ENCODE measurements around the gene PPIC. TPM values are rescaled to one million over a fixed set of nuclear protein-coding genes. Genes with fewer than 3 reads are reported as not detected.
A peak's percentile ranks its signal among the peaks of the same experiment; 100 is the strongest.

The PPIC gene
- total RNA-seq, 2 experiments from 2014 or later: not detected

DNA sequence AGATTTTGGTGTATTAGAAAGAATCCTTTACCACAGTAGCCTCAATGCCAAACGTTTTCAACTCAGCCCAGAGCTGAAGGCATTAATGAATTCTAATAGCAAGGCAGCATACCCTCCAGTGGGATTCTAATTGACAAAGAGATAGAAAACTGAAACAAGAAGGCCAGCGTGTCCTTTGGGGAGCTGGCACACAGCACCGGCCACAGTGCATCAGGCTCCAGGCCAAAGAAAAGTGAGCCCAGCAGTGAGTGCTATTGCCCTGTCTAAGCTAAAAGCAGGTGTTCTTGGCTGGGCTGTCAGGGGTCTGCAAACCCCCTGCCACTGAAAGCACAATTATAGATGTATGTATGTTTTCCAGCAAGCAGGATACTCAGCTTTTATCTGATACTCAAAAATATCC, 40.4 kb downstream of the PPIC start:
- DNase-seq (no peak), ATAC-seq (ENCODE audit: poor library complexity) (no peak)
- CTCF ChIA-PET: no interaction called here
- H3K36me3 Mint-ChIP-seq (ENCODE audit: low read depth): no peaks in the 10 kb centered on the region
- intact Hi-C loops (cut with DNase I, micrococcal nuclease): loop anchor here in 1 of 2 experiments (10.0 kb wide), 1 partner anchor 291 kb away; no protein-coding TSS in a partner anchor
- H3K4me1 ChIP-seq (ENCODE audit: insufficient read depth, low read length): no peaks in the 10 kb centered on the region
- H3K4me3 Mint-ChIP-seq: no peak overlapping the region
- H3K27me3 ChIP-seq (ENCODE audit: control insufficient read depth in 1 of 2, insufficient read depth in 2 of 2, low read length in 2 of 2): no peaks in the 10 kb centered on the region
- H3K4me1 Mint-ChIP-seq (ENCODE audit: low read depth): no peaks in the 10 kb centered on the region
- POLR2A ChIA-PET: no interaction called here
- no peak overlapping the region for H3K27ac Mint-ChIP-seq
- no peak overlapping the region for H3K27ac ChIP-seq (ENCODE audit: low read depth in 1 of 2, low read length in 2 of 2)
- H3K9me3 Mint-ChIP-seq: no peaks in the 10 kb centered on the region
- H3K4me3 ChIP-seq (ENCODE audit: low read length): no peak overlapping the region
- no peaks in the 10 kb centered on the region for H3K9me3 ChIP-seq (ENCODE audit: control insufficient read depth in 1 of 2, insufficient read depth in 1 of 2, low read length in 2 of 2)
- no peaks in the 10 kb centered on the region for H3K27me3 Mint-ChIP-seq
- no peaks in the 10 kb centered on the region for H3K36me3 ChIP-seq (ENCODE audit: insufficient read depth, low read length)
- TF ChIP-seq, protein P1, sequence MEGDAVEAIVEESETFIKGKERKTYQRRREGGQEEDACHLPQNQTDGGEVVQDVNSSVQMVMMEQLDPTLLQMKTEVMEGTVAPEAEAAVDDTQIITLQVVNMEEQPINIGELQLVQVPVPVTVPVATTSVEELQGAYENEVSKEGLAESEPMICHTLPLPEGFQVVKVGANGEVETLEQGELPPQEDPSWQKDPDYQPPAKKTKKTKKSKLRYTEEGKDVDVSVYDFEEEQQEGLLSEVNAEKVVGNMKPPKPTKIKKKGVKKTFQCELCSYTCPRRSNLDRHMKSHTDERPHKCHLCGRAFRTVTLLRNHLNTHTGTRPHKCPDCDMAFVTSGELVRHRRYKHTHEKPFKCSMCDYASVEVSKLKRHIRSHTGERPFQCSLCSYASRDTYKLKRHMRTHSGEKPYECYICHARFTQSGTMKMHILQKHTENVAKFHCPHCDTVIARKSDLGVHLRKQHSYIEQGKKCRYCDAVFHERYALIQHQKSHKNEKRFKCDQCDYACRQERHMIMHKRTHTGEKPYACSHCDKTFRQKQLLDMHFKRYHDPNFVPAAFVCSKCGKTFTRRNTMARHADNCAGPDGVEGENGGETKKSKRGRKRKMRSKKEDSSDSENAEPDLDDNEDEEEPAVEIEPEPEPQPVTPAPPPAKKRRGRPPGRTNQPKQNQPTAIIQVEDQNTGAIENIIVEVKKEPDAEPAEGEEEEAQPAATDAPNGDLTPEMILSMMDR (IDR thresholded peaks at IDR 0.05): no peak

DNA sequence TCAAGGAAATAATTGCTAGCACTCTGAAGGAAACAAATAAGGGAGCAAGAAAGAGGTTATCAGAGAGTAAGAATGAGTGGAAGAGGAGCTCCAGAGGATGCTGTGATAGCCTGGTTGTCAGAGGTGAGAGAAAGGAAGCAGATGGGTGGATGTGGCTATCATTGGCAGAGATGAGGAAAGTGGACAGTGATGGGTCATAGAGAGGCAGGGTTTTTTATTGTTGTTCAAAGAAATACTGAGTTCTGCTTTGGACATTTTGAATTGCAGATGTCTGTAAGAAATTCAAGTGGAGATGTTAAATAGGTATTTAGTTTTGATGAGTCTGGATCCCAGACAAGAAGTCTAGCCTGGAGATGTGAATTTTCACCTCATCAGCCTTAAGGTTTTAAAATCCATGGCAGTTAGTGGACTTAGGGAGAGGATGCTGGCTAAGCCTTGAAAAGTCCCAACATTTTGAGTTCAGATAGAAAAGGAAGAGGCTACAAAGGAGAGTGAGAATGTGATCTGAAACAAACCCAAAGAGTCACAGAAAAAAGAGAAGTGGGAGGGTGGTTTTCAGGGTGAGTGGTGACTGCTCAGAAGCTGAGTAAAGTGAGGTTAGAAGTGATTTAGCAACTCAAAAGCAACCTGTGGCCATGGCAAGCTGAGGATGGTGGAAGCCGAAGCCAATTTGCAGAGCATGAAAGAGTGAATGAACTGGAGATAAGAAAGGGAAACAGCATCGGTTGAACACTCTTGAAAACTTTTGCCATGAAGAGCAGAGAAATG, 50.4 kb downstream of the PPIC start:
- ATAC-seq (ENCODE audit: poor library complexity) (no peak), DNase-seq (peak in 1 of 14 experiments; percentile 1)
- H3K9me3 ChIP-seq (ENCODE audit: control insufficient read depth in 1 of 2, insufficient read depth in 1 of 2, low read length in 2 of 2): no peaks in the 10 kb centered on the region
- ChIA-PET CTCF (no interaction called here), POLR2A (no interaction called here)
- no peaks in the 10 kb centered on the region for H3K9me3 Mint-ChIP-seq
- TF ChIP-seq, protein P1 (IDR thresholded peaks at IDR 0.05): no peak
- H3K4me1 Mint-ChIP-seq (ENCODE audit: low read depth): no peaks in the 10 kb centered on the region
- no peak overlapping the region for H3K4me3 Mint-ChIP-seq
- no peak overlapping the region for H3K27ac ChIP-seq (ENCODE audit: low read depth in 1 of 2, low read length in 2 of 2)
- H3K4me1 ChIP-seq (ENCODE audit: insufficient read depth, low read length): no peaks in the 10 kb centered on the region
- H3K27me3 Mint-ChIP-seq: no peaks in the 10 kb centered on the region
- H3K27me3 ChIP-seq (ENCODE audit: control insufficient read depth in 1 of 2, insufficient read depth in 2 of 2, low read length in 2 of 2): no peaks in the 10 kb centered on the region
- no peaks in the 10 kb centered on the region for H3K36me3 Mint-ChIP-seq (ENCODE audit: low read depth)
- H3K27ac Mint-ChIP-seq: no peak overlapping the region
- H3K36me3 ChIP-seq (ENCODE audit: insufficient read depth, low read length): no peaks in the 10 kb centered on the region
- no peak overlapping the region for H3K4me3 ChIP-seq (ENCODE audit: low read length)
- intact Hi-C loops (cut with DNase I, micrococcal nuclease): no loop called here

DNA sequence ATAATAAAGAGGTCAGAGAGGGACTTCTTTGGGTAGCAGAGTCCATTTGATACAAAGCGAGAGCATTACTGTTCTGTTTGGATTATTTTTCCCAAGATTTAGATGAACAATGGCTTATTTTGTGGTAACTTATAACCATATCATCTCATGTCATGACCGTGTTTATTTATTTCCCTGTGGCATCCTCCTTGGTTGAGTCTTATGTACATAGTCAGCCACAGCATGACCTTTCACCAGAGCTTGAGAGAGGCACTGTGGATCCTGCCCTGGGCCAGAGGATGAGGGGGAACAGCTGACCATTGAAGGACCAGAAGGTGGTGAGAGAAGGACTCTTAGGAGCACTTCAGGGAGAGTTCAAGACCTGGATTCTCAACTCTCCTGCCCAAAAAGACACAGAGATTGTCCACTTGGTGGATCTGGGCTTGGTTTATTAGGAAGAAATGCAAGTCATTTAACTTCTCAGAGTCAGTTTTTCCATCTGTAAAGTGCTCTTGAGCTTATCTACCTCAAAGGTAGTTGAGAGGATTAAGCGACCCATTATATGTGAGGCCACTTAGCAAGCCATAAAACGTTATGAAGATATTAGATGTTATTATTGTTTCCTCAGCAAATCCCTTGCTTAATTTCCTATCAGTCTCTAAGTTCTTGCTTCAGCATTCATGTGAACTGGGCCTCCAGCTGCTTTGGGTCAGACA, 51.4 kb downstream of the PPIC start:
- H3K36me3 ChIP-seq (ENCODE audit: insufficient read depth, low read length): no peaks in the 10 kb centered on the region
- Mint-ChIP-seq H3K9me3 (no peaks in the 10 kb centered on the region), H3K36me3 (ENCODE audit: low read depth) (no peaks in the 10 kb centered on the region), H3K4me3 (no peak overlapping the region), H3K27ac (no peak overlapping the region), H3K4me1 (ENCODE audit: low read depth) (no peaks in the 10 kb centered on the region), H3K27me3 (no peaks in the 10 kb centered on the region)
- H3K9me3 ChIP-seq (ENCODE audit: control insufficient read depth in 1 of 2, insufficient read depth in 1 of 2, low read length in 2 of 2): no peaks in the 10 kb centered on the region
- intact Hi-C loops (cut with DNase I, micrococcal nuclease): no loop called here
- no peak overlapping the region for H3K27ac ChIP-seq (ENCODE audit: low read depth in 1 of 2, low read length in 2 of 2)
- DNase-seq: no peak
- H3K27me3 ChIP-seq (ENCODE audit: control insufficient read depth in 1 of 2, insufficient read depth in 2 of 2, low read length in 2 of 2): no peaks in the 10 kb centered on the region
- no peak overlapping the region for H3K4me3 ChIP-seq (ENCODE audit: low read length)
- ATAC-seq (ENCODE audit: poor library complexity): no peak
- POLR2A ChIA-PET: no interaction called here
- CTCF ChIA-PET: interaction anchor here (1.4 kb wide), 1 partner anchor 9 kb away, joined by 4 read pairs; no protein-coding TSS in a partner anchor
- TF ChIP-seq, protein P1 (IDR thresholded peaks at IDR 0.05): no peak
- no peaks in the 10 kb centered on the region for H3K4me1 ChIP-seq (ENCODE audit: insufficient read depth, low read length)

Measured in CD4-positive, alpha-beta T cell (primary cell).